WTC11 (cell line): ENCODE data around the gene LAMTOR4. TPM values are rescaled to one million over a fixed set of nuclear protein-coding genes. Genes with fewer than 3 reads are reported as not detected.
A peak's percentile ranks its signal among the peaks of the same experiment; 100 is the strongest.

Source experiments
- ATAC-seq: fragments of 200-7000 bp; cut with Tn5 transposase; 2 replicates; pipeline ENCODE4 v1.10.0; 2021; ENCODE audit warnings: mild to moderate bottlenecking, moderate library complexity
- CTCF ChIA-PET: fragments of 300-600 bp; sonication (Branson Sonifier 250); formaldehyde crosslinking; loops from one replicate; lab custom pipeline; 2021; ENCODE audit warnings: antibody characterized with exemption; lab: Charles Lee
- POLR2A ChIA-PET: fragments of 350-600 bp; sonication (Branson Sonifier 250); formaldehyde crosslinking; loops from one replicate; lab custom pipeline; 2021; ENCODE audit warnings: antibody characterized with exemption; lab: Charles Lee
- DNase-seq: peaks from one replicate; pipeline ENCODE4 v3.0.0; 2021; ENCODE audit warnings: low spot score
- H3K27ac Mint-ChIP-seq: 2 replicates; pipeline ENCODE4 v1.8.0; 2021; ENCODE audit warnings: mixed read lengths
- H3K27me3 Mint-ChIP-seq: 2 replicates; pipeline ENCODE4 v1.8.0; 2021; ENCODE audit warnings: low read depth, mild to moderate bottlenecking, moderate library complexity, mixed read lengths
- H3K36me3 Mint-ChIP-seq: 2 replicates; pipeline ENCODE4 v1.8.0; 2021; ENCODE audit warnings: mixed read lengths
- H3K4me1 Mint-ChIP-seq: 2 replicates; pipeline ENCODE4 v1.8.0; 2022; ENCODE audit warnings: mixed read lengths
- H3K4me3 Mint-ChIP-seq: 2 replicates; pipeline ENCODE4 v1.8.0; 2021; ENCODE audit warnings: mild to moderate bottlenecking, moderate library complexity, mixed read lengths
- H3K9me3 Mint-ChIP-seq: 2 replicates; pipeline ENCODE4 v1.8.0; 2021; ENCODE audit warnings: mixed read lengths
- ARID4B ChIP-seq: sonication (generic); formaldehyde crosslinking; IDR thresholded peaks from 2 replicates; pipeline ENCODE4 v1.8.0; 2023; ENCODE audit warnings: missing genetic modification reagents, mild to moderate bottlenecking, borderline replicate concordance
- EMX1 ChIP-seq: fragments of 250-450 bp; sonication (Bioruptor Pico); IDR thresholded peaks from 2 replicates; pipeline ENCODE4 v1.8.0; 2021; ENCODE audit warnings: mild to moderate bottlenecking
- FOXK1 ChIP-seq: sonication (generic); formaldehyde crosslinking; IDR thresholded peaks from 2 replicates; pipeline ENCODE4 v1.8.0; 2022; ENCODE audit warnings: mild to moderate bottlenecking, moderate library complexity, missing genetic modification reagents
- GTF2I ChIP-seq: fragments of 250-450 bp; sonication (Bioruptor Pico); conservative IDR thresholded peaks from 2 replicates; pipeline ENCODE4 v1.4.0; 2021; ENCODE audit warnings: mild to moderate bottlenecking
- IRF2 ChIP-seq: sonication (generic); formaldehyde crosslinking; IDR thresholded peaks from 2 replicates; pipeline ENCODE4 v1.8.0; 2022; ENCODE audit warnings: low read depth, missing genetic modification reagents, borderline replicate concordance
- MYBL2 ChIP-seq: sonication (generic); formaldehyde crosslinking; IDR thresholded peaks from 2 replicates; pipeline ENCODE4 v1.8.1; 2023; ENCODE audit warnings: mild to moderate bottlenecking, moderate library complexity, missing genetic modification reagents
- NFE2L1 ChIP-seq: sonication (generic); formaldehyde crosslinking; IDR thresholded peaks from 2 replicates; pipeline ENCODE4 v1.8.1; 2023; ENCODE audit warnings: missing genetic modification reagents
- NFYB ChIP-seq: sonication (generic); formaldehyde crosslinking; conservative IDR thresholded peaks from 2 replicates; pipeline ENCODE4 v1.8.0; 2022; ENCODE audit warnings: low read depth, missing genetic modification reagents
- NR1H2 ChIP-seq: sonication (generic); formaldehyde crosslinking; IDR thresholded peaks from 2 replicates; pipeline ENCODE4 v1.9.0; 2021; ENCODE audit warnings: mild to moderate bottlenecking, moderate library complexity, missing genetic modification reagents
- NR3C1 ChIP-seq: sonication (generic); formaldehyde crosslinking; conservative IDR thresholded peaks from 2 replicates; pipeline ENCODE4 v1.8.1; 2023; ENCODE audit warnings: low read depth, mild to moderate bottlenecking, missing genetic modification reagents
- PREB ChIP-seq: sonication (generic); formaldehyde crosslinking; IDR thresholded peaks from 2 replicates; pipeline ENCODE4 v1.8.1; 2022; ENCODE audit warnings: mild to moderate bottlenecking, missing genetic modification reagents, moderate library complexity, borderline replicate concordance
- SMAD3 ChIP-seq: sonication (generic); formaldehyde crosslinking; IDR thresholded peaks from 2 replicates; pipeline ENCODE4 v1.8.0; 2022; ENCODE audit warnings: missing genetic modification reagents, mild to moderate bottlenecking, borderline replicate concordance
- SOX15 ChIP-seq: fragments of 250-450 bp; sonication (Bioruptor Pico); IDR thresholded peaks from 2 replicates; pipeline ENCODE4 v1.9.0; 2021; ENCODE audit warnings: mild to moderate bottlenecking
- USF1 ChIP-seq: sonication (generic); formaldehyde crosslinking; IDR thresholded peaks from 2 replicates; pipeline ENCODE4 v1.8.0; 2022; ENCODE audit warnings: mild to moderate bottlenecking, missing genetic modification reagents
- ZNF121 ChIP-seq: sonication (generic); formaldehyde crosslinking; IDR thresholded peaks from 2 replicates; pipeline ENCODE4 v1.8.0; 2023; ENCODE audit warnings: missing genetic modification reagents
- ZNF232 ChIP-seq: sonication (generic); formaldehyde crosslinking; IDR thresholded peaks from 2 replicates; pipeline ENCODE4 v1.8.0; 2022; ENCODE audit warnings: mild to moderate bottlenecking, missing genetic modification reagents
- ZNF396 ChIP-seq: fragments of 250-450 bp; sonication (Bioruptor Pico); IDR thresholded peaks from 2 replicates; pipeline ENCODE4 v1.8.0; 2021; ENCODE audit warnings: mild to moderate bottlenecking, moderate library complexity, borderline replicate concordance
- total RNA-seq: library from RNA; stranded (reverse); gene quantifications from 3 replicates; pipeline ENCODE4 v1.2.3, GENCODE V29; 2021
- TF ChIP-seq, protein P1 (sequence below): sonication (generic); formaldehyde crosslinking; IDR thresholded peaks from 2 replicates; pipeline ENCODE4 v1.8.0; 2022; ENCODE audit warnings: missing genetic modification reagents
- TF ChIP-seq, protein P2 (sequence below): sonication (generic); formaldehyde crosslinking; IDR thresholded peaks from 2 replicates; pipeline ENCODE4 v1.8.1; 2022; ENCODE audit warnings: mild to moderate bottlenecking, moderate library complexity, missing genetic modification reagents

The LAMTOR4 gene
- total RNA-seq, 1 experiment from 2014 or later = 199 TPM

- TF ChIP-seq USF1 (CRISPR knock-in tag) (no peak), NR3C1 (no peak), FOXK1 (CRISPR knock-in tag) (no peak), IRF2 (CRISPR knock-in tag) (no peak), ZNF396 (CRISPR knock-in tag) (no peak), SOX15 (CRISPR knock-in tag) (no peak), ARID4B (CRISPR knock-in tag) (no peak), PREB (CRISPR knock-in tag) (no peak), NFE2L1 (CRISPR knock-in tag) (no peak), GTF2I (no peak)
- TF ChIP-seq, protein P1, sequence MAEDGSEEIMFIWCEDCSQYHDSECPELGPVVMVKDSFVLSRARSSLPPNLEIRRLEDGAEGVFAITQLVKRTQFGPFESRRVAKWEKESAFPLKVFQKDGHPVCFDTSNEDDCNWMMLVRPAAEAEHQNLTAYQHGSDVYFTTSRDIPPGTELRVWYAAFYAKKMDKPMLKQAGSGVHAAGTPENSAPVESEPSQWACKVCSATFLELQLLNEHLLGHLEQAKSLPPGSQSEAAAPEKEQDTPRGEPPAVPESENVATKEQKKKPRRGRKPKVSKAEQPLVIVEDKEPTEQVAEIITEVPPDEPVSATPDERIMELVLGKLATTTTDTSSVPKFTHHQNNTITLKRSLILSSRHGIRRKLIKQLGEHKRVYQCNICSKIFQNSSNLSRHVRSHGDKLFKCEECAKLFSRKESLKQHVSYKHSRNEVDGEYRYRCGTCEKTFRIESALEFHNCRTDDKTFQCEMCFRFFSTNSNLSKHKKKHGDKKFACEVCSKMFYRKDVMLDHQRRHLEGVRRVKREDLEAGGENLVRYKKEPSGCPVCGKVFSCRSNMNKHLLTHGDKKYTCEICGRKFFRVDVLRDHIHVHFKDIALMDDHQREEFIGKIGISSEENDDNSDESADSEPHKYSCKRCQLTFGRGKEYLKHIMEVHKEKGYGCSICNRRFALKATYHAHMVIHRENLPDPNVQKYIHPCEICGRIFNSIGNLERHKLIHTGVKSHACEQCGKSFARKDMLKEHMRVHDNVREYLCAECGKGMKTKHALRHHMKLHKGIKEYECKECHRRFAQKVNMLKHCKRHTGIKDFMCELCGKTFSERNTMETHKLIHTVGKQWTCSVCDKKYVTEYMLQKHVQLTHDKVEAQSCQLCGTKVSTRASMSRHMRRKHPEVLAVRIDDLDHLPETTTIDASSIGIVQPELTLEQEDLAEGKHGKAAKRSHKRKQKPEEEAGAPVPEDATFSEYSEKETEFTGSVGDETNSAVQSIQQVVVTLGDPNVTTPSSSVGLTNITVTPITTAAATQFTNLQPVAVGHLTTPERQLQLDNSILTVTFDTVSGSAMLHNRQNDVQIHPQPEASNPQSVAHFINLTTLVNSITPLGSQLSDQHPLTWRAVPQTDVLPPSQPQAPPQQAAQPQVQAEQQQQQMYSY (CRISPR knock-in tag) = no peak
These were observed 24.2 kb upstream of the LAMTOR4 start (continued) for GRCh38 chr7:100124301-100125230.

- Mint-ChIP-seq H3K4me3 (peak overlapping the region; percentile 99), H3K4me1 (peaks cover 18% of the 10 kb centered on the region), H3K27ac (peak overlapping the region; percentile 99), H3K9me3 (no peaks in the 10 kb centered on the region), H3K36me3 (peaks cover 2% of the 10 kb centered on the region; the same call in 1 of the 2 replicates), H3K27me3 (peaks cover 15% of the 10 kb centered on the region)
- POLR2A ChIA-PET = interaction anchor here (0.6 to 2.3 kb wide), 6 partner anchors 15 to 529 kb away, joined by 3 to 21 read pairs (median 3); partner anchors contain the start of genes AP4M1, LAMTOR4, MCM7 and TMEM225B
- peak; percentile 4; the same call in 1 of the 2 replicates for ATAC-seq
- DNase-seq = no peak
- CTCF ChIA-PET = interaction anchor here (0.6 to 2.1 kb wide), 5 partner anchors 13 to 702 kb away, joined by 3 to 5 read pairs (median 3); partner anchors contain the start of gene AP4M1
- TF ChIP-seq IRF2 (CRISPR knock-in tag) (no peak), NR1H2 (no peak), FOXK1 (CRISPR knock-in tag) (0 out of 2 replicates have a peak, but pooled peaks have one; percentile 13), SMAD3 (CRISPR knock-in tag) (no peak; the same call in 1 of the 2 replicates), ZNF121 (peak; percentile 54; the same call in 1 of the 2 replicates), ZNF232 (CRISPR knock-in tag) (no peak), NFYB (0 out of 2 replicates have a peak, but pooled peaks have one; percentile 7), MYBL2 (CRISPR knock-in tag) (no peak), GTF2I (no peak), EMX1 (no peak)
- TF ChIP-seq, protein P2, sequence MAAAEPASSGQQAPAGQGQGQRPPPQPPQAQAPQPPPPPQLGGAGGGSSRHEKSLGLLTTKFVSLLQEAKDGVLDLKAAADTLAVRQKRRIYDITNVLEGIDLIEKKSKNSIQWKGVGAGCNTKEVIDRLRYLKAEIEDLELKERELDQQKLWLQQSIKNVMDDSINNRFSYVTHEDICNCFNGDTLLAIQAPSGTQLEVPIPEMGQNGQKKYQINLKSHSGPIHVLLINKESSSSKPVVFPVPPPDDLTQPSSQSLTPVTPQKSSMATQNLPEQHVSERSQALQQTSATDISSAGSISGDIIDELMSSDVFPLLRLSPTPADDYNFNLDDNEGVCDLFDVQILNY (CRISPR knock-in tag) = 0 out of 2 replicates have a peak, but pooled peaks have one; percentile 53
These were observed 22.3 kb upstream of the LAMTOR4 start for GRCh38 chr7:100126239-100126930.
